Tibial nerve (tissue), 4 donors: ENCODE measurements around the gene MSH5. TPM values are rescaled to one million over a fixed set of nuclear protein-coding genes. Genes with fewer than 3 reads are reported as not detected.

Experiments used
- DNase-seq, 2 donors: peaks; one replicate each; pipeline ENCODE4 v3.0.0-alpha.2; 2019; ENCODE audit warnings: low spot score in 2 of 2
- H3K27ac ChIP-seq, 4 donors: fragments of 200-600 bp; sonication (generic) in 3 of 4; one replicate each; pipeline ENCODE4 v1.5.1; 2017 to 2019; ENCODE audit warnings: mild to moderate bottlenecking in 1 of 4
- H3K27me3 ChIP-seq, 2 donors: fragments of 200-600 bp; sonication (generic) in 1 of 2; one replicate each; pipeline versions ENCODE4 v1.5.1 to v1.6.0; 2017 to 2019
- H3K36me3 ChIP-seq, 3 donors: fragments of 200-600 bp; sonication (generic); one replicate each; pipeline ENCODE4 v1.5.1; 2018 to 2019
- H3K4me1 ChIP-seq, 4 donors: fragments of 200-600 bp; sonication (generic) in 3 of 4; one replicate each; pipeline ENCODE4 v1.5.1; 2017 to 2019
- H3K4me3 ChIP-seq, 4 donors: fragments of 200-600 bp; sonication (generic) in 3 of 4; one replicate each; pipeline ENCODE4 v1.5.1; 2017 to 2019; ENCODE audit warnings: mild to moderate bottlenecking in 1 of 4, moderate library complexity in 1 of 4
- H3K9me3 ChIP-seq, 4 donors: fragments of 200-600 bp; sonication (generic) in 3 of 4; one replicate each; pipeline ENCODE4 v1.5.1; 2017 to 2019
- CTCF ChIP-seq, 5 experiments: fragments of 200-600 bp in 3 of 5; fragments of 450-650 bp in 2 of 5; sonication (generic) in 3 of 5; IDR thresholded peaks; one replicate each; pipeline ENCODE4 v1.5.1; 2016 to 2019; ENCODE audit warnings: antibody characterized with exemption in 5 of 5, mild to moderate bottlenecking in 3 of 5, moderate library complexity in 2 of 5
- EP300 ChIP-seq, 2 donors: sonication (generic); formaldehyde crosslinking; IDR thresholded peaks; one replicate each; pipeline ENCODE4 v1.6.1; 2017; ENCODE audit warnings: antibody characterized with exemption in 2 of 2, mild to moderate bottlenecking in 1 of 2
- POLR2A ChIP-seq, 2 donors: fragments of 450-650 bp; IDR thresholded peaks; one replicate each; pipeline ENCODE4 v1.6.1; 2017; ENCODE audit warnings: antibody characterized with exemption in 2 of 2, mild to moderate bottlenecking in 2 of 2, moderate library complexity in 2 of 2
- WGBS, 2 donors: methylation state at CpG; one replicate each; pipeline ENCODE4 v1.1.5; 2018; 5-methylcytosine and 5-hydroxymethylcytosine counted together
- total RNA-seq, 4 donors: library from RNA; depleted of rRNA; stranded (reverse); fragments of >200 nt; gene quantifications; one replicate each; pipeline ENCODE4 v1.1.0, GENCODE V29; 2016

The MSH5 gene
- total RNA-seq, 4 donors from 2014 or later = 12.2 to 25.5 (median 18.4) TPM

GRCh38 chr6:31749301-31750036, 9.7 kb downstream of the MSH5 start:
- peaks cover 0 to 15% (median 0%) of the 10 kb centered on the region in 3 donors for H3K36me3 ChIP-seq
- H3K4me3 ChIP-seq = no peak overlapping the region
- H3K4me1 ChIP-seq = no peaks in the 10 kb centered on the region
- DNase-seq = no peak
- no peak overlapping the region for H3K27ac ChIP-seq
- H3K9me3 ChIP-seq = no peaks in the 10 kb centered on the region
- no peaks in the 10 kb centered on the region for H3K27me3 ChIP-seq
- TF ChIP-seq POLR2A (IDR thresholded peaks at IDR 0.05) (no peak), CTCF (IDR thresholded peaks at IDR 0.05) (no peak), EP300 (IDR thresholded peaks at IDR 0.05) (no peak)
- 89 to 95% methylated on average over 8 of the region's 8 CpGs for WGBS, 2 donors

GRCh38 chr6:31750411-31751022, 10.7 kb downstream of the MSH5 start:
- peaks cover 0 to 15% (median 0%) of the 10 kb centered on the region in 3 donors for H3K36me3 ChIP-seq
- no peaks in the 10 kb centered on the region for H3K9me3 ChIP-seq
- no peak overlapping the region for H3K4me3 ChIP-seq
- H3K4me1 ChIP-seq = no peaks in the 10 kb centered on the region
- DNase-seq = no peak
- no peak for TF ChIP-seq EP300 (IDR thresholded peaks at IDR 0.05)
- no peak for TF ChIP-seq POLR2A (IDR thresholded peaks at IDR 0.05)
- no peak for TF ChIP-seq CTCF (IDR thresholded peaks at IDR 0.05)
- no peak overlapping the region for H3K27ac ChIP-seq
- no peaks in the 10 kb centered on the region for H3K27me3 ChIP-seq
- 92 to 97% methylated on average over 7 of the region's 7 CpGs for WGBS, 2 donors

- no peaks in the 10 kb centered on the region for H3K4me1 ChIP-seq
- DNase-seq = no peak
- WGBS, 2 donors = 59 to 70% methylated on average over 8 of the region's 8 CpGs
- no peak overlapping the region for H3K27ac ChIP-seq
- TF ChIP-seq POLR2A (IDR thresholded peaks at IDR 0.05) = no peak
- no peak for TF ChIP-seq CTCF (IDR thresholded peaks at IDR 0.05)
- no peak for TF ChIP-seq EP300 (IDR thresholded peaks at IDR 0.05)
- no peaks in the 10 kb centered on the region for H3K27me3 ChIP-seq
- no peaks in the 10 kb centered on the region for H3K36me3 ChIP-seq
- no peaks in the 10 kb centered on the region for H3K9me3 ChIP-seq
- H3K4me3 ChIP-seq = no peak overlapping the region
These were observed 13.0 kb downstream of the MSH5 start for GRCh38 chr6:31752739-31753319.

GRCh38 chr6:31758281-31758680, 18.5 kb downstream of the MSH5 start:
- H3K27me3 ChIP-seq = no peaks in the 10 kb centered on the region
- 95 to 96% methylated on average over 2 of the region's 2 CpGs for WGBS, 2 donors

More at GRCh38 chr6:31758281-31758680, 18.5 kb downstream of the MSH5 start:
- H3K36me3 ChIP-seq = peaks cover 0 to 45% (median 0%) of the 10 kb centered on the region in 3 donors
- DNase-seq = no peak
- H3K4me3 ChIP-seq = no peak overlapping the region
- H3K4me1 ChIP-seq = peaks cover 0 to 6% (median 0%) of the 10 kb centered on the region in 4 donors
- no peak for TF ChIP-seq CTCF (IDR thresholded peaks at IDR 0.05)
- TF ChIP-seq POLR2A (IDR thresholded peaks at IDR 0.05) = no peak
- TF ChIP-seq EP300 (IDR thresholded peaks at IDR 0.05) = no peak
- no peaks in the 10 kb centered on the region for H3K9me3 ChIP-seq
- no peak overlapping the region for H3K27ac ChIP-seq
